ENCODE results near the gene KRTAP12-1.

KRTAP12-1 gene

DNA sequence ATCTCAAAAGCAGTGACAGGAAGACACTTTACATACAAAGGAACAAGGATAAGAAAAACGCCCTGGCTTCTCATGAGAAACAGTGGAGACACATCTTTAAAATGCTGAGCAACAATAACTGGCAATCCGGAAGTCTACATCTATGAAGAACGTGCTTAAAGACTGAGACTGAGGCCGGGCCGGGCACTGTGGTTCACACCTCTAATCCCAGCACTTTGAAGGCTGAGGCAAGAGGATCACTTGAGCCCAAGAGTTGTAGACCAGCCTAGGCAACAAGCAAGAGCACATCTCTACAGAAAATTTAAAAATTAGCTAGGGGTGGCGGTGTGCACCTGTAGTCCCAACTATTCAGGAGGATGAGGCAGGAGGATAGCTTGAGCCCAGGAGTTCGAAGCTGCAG lies 2.1 kb upstream of the KRTAP12-1 start:
- Histone ChIP-seq H3K4me3 (replicated peaks; ENCODE audit: insufficient read depth, low read length) (no peak overlapping the region), H3K27me3 (ENCODE audit: insufficient read depth, poor library complexity, severe bottlenecking) (peaks cover 2% of the 10 kb centered on the region), H3K27ac (replicated peaks) (no peak overlapping the region)
- TF ChIP-seq POLR2AphosphoS5 (IDR thresholded peaks at IDR 0.05; ENCODE audit: low read depth) (no peak), SPI1 (IDR thresholded peaks at IDR 0.05; ENCODE audit: borderline replicate concordance, low read depth) (no peak), REST (IDR thresholded peaks at IDR 0.05; ENCODE audit: insufficient replicate concordance, low read depth) (no peak), GABPA (IDR thresholded peaks at IDR 0.05; ENCODE audit: low read depth) (no peak)
- TF ChIP-seq, protein P1, sequence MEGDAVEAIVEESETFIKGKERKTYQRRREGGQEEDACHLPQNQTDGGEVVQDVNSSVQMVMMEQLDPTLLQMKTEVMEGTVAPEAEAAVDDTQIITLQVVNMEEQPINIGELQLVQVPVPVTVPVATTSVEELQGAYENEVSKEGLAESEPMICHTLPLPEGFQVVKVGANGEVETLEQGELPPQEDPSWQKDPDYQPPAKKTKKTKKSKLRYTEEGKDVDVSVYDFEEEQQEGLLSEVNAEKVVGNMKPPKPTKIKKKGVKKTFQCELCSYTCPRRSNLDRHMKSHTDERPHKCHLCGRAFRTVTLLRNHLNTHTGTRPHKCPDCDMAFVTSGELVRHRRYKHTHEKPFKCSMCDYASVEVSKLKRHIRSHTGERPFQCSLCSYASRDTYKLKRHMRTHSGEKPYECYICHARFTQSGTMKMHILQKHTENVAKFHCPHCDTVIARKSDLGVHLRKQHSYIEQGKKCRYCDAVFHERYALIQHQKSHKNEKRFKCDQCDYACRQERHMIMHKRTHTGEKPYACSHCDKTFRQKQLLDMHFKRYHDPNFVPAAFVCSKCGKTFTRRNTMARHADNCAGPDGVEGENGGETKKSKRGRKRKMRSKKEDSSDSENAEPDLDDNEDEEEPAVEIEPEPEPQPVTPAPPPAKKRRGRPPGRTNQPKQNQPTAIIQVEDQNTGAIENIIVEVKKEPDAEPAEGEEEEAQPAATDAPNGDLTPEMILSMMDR (IDR thresholded peaks at IDR 0.05; ENCODE audit: insufficient read depth, low read length), result no peak
- DNase-seq (ENCODE audit: low read depth in 1 of 2, low spot score in 1 of 2), result no peak

DNA sequence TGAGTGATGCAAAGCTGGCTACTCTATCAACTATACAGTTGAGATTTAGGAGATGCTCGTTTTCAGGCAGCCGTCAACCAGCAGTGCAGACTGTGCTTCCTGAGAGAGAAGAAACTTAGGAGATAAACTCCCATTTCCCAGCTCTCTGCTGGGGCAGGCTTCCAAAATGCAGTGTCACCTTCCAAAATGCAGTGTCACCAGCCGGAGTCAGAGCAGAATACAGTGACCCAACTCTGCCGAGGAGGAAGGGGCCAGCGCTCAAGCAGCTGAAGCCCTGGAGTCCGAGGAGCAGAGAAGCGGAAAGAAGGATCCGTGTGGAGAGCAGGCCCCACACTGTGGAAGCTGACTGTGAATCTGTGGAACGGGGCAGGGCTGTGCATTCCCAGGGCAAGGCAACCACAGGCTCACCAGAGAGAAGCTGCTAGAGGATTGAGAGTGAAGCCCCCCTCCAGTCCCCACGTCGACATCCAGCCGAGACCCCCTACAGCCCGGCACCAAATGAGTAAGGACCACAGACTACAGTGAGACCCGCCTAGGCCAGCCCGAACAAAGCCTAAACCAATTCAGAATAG lies 703 bp upstream of the KRTAP12-1 start:
- Histone ChIP-seq H3K27ac (replicated peaks) (no peak overlapping the region), H3K27me3 (ENCODE audit: insufficient read depth, poor library complexity, severe bottlenecking) (peaks cover 6% of the 10 kb centered on the region), H3K4me3 (replicated peaks; ENCODE audit: insufficient read depth, low read length) (no peak overlapping the region)
- DNase-seq (ENCODE audit: low read depth in 1 of 2, low spot score in 1 of 2), result no peak
- TF ChIP-seq, protein P1 (IDR thresholded peaks at IDR 0.05; ENCODE audit: insufficient read depth, low read length), result no peak
- TF ChIP-seq GABPA (IDR thresholded peaks at IDR 0.05; ENCODE audit: low read depth), result no peak
- no peak for TF ChIP-seq REST (IDR thresholded peaks at IDR 0.05; ENCODE audit: insufficient replicate concordance, low read depth)

DNA sequence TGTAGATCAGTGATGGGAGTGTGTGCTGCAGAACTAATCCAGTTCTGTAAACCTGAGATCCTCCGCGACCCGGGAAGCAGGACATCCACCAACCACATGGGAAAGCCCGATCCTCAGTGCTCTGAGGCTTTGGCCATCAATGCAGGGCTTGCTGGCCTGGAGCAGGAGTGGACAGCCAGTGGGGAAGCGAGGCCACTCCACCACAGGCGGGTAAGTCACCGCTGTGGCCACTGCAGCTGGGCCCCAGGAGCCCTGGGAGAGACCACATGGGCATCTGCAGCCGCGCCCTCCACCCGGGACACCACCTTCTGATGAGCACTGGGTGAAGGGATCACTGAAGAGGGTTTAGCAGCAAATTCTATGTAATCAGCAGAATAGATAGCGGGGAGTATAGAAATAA lies 811 bp downstream of the KRTAP12-1 start:
- DNase-seq (ENCODE audit: low read depth in 1 of 2, low spot score in 1 of 2), result no peak
- TF ChIP-seq GABPA (IDR thresholded peaks at IDR 0.05; ENCODE audit: low read depth), result no peak
- TF ChIP-seq SPI1 (IDR thresholded peaks at IDR 0.05; ENCODE audit: borderline replicate concordance, low read depth), result no peak
- TF ChIP-seq POLR2AphosphoS5 (IDR thresholded peaks at IDR 0.05; ENCODE audit: low read depth), result no peak
- TF ChIP-seq, protein P1 (IDR thresholded peaks at IDR 0.05; ENCODE audit: insufficient read depth, low read length), result no peak
- no peak for TF ChIP-seq REST (IDR thresholded peaks at IDR 0.05; ENCODE audit: insufficient replicate concordance, low read depth)
- peaks cover 6% of the 10 kb centered on the region for H3K27me3 ChIP-seq (ENCODE audit: insufficient read depth, poor library complexity, severe bottlenecking)
- H3K27ac ChIP-seq (replicated peaks), result no peak overlapping the region
- H3K4me3 ChIP-seq (replicated peaks; ENCODE audit: insufficient read depth, low read length), result no peak overlapping the region

Measured in HL-60 (cell line).